NT2/D1 (cell line): ENCODE measurements around the gene TREX2.

Experiments used
- SUZ12 ChIP-seq: IDR thresholded peaks from 2 replicates; pipeline ENCODE4 v1.6.1; 2011; ENCODE audit not compliant: insufficient read length, insufficient read depth; ENCODE audit errors: extremely low read depth
- YY1 ChIP-seq: IDR thresholded peaks from 2 replicates; pipeline ENCODE4 v1.6.1; 2011; ENCODE audit not compliant: insufficient read length, insufficient read depth
- ZNF274 ChIP-seq: IDR thresholded peaks from 2 replicates; pipeline ENCODE4 v1.6.1; 2011; ENCODE audit warnings: mild to moderate bottlenecking, low read depth, low read length

DNA sequence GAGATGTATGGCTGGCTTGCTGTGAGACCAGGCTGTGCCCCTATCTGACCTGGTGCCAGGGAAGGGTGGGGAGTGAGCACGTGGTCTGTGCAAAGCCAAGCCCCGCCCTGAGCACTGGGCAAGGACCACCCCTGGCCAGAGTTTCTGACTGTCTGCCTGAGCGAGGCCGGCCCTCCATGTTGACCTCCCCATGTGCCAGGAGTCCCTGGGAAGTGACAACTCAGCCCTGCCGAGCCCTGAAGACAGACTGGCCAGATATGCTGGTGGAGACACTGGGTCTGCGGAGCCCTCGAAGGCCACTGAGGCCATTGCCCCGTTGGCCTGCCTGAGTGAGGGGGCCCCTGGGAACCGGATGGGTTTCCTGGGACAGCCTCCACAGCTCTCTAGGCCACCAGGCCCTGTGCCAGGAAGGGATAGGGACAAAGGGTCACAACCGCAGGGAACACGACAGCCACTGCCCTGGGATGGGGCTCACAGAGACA lies 41.8 kb upstream of the TREX2 start:
- TF ChIP-seq YY1: no peak
- TF ChIP-seq ZNF274: no peak
- TF ChIP-seq SUZ12: no peak
